ENCODE results near the gene MFSD12.

MFSD12 gene

GRCh38 chr19:3545669-3546034 lies 11.7 kb downstream of the MFSD12 start:
- ChIA-PET POLR2A (interaction anchor here (0.8 to 1.2 kb wide), 3 partner anchors 11 to 28 kb away, joined by 3 to 4 read pairs (median 3); no protein-coding TSS in a partner anchor), CTCF (interaction anchor here (0.6 to 2.8 kb wide), 13 partner anchors 9 to 657 kb away, joined by 3 to 21 read pairs (median 3); no protein-coding TSS in a partner anchor)
- peaks cover 0 to 43% of the 10 kb centered on the region in 2 experiments; a peak in 2 of 3 replicates for H3K36me3 ChIP-seq (ENCODE audit: control insufficient read depth in 2 of 2, insufficient read depth in 1 of 2, low read length in 2 of 2)
- H3K4me3 ChIP-seq (ENCODE audit: low read depth, low read length), result no peak overlapping the region
- no peaks in the 10 kb centered on the region for H3K9me3 ChIP-seq (ENCODE audit: control insufficient read depth, insufficient read depth, low read depth, low read length)
- H3K27ac ChIP-seq (ENCODE audit: extremely low read depth, low read depth, low read length), result no peak overlapping the region
- TF ChIP-seq ZNF600 (tag by site-specific recombination; IDR thresholded peaks at IDR 0.05), result no peak
- TF ChIP-seq, protein P1, sequence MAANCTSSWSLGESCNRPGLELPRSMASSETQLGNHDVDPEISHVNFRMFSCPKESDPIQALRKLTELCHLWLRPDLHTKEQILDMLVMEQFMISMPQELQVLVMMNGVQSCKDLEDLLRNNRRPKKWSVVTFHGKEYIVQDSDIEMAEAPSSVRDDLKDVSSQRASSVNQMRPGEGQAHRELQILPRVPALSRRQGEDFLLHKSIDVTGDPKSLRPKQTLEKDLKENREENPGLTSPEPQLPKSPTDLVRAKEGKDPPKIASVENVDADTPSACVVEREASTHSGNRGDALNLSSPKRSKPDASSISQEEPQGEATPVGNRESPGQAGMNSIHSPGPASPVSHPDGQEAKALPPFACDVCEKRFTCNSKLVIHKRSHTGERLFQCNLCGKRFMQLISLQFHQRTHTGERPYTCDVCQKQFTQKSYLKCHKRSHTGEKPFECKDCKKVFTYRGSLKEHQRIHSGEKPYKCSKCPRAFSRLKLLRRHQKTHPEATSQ (tag by site-specific recombination; IDR thresholded peaks at IDR 0.05), result no peak
- TF ChIP-seq KLF17 (tag by site-specific recombination; IDR thresholded peaks at IDR 0.05), result no peak
- no peak for TF ChIP-seq ZNF24 (tag by site-specific recombination; IDR thresholded peaks at IDR 0.05)
- TF ChIP-seq ZNF133 (tag by site-specific recombination; IDR thresholded peaks at IDR 0.05), result no peak
- TF ChIP-seq ZNF624 (tag by site-specific recombination; IDR thresholded peaks at IDR 0.05), result no peak
- no peak for TF ChIP-seq ZNF175 (tag by site-specific recombination; IDR thresholded peaks at IDR 0.05)
- no peak for TF ChIP-seq KLF7 (tag by site-specific recombination; IDR thresholded peaks at IDR 0.05; ENCODE audit: borderline replicate concordance)
- no peak for TF ChIP-seq MYNN (tag by site-specific recombination; IDR thresholded peaks at IDR 0.05; ENCODE audit: borderline replicate concordance)
- no peak for TF ChIP-seq ZNF112 (tag by site-specific recombination; IDR thresholded peaks at IDR 0.05)
- no peak for TF ChIP-seq ZNF513 (tag by site-specific recombination; IDR thresholded peaks at IDR 0.05)
- no peak for TF ChIP-seq ZNF148 (tag by site-specific recombination; IDR thresholded peaks at IDR 0.05; ENCODE audit: borderline replicate concordance)
- TF ChIP-seq ZNF596 (tag by site-specific recombination; IDR thresholded peaks at IDR 0.05), result no peak
- TF ChIP-seq ZSCAN23 (tag by site-specific recombination; IDR thresholded peaks at IDR 0.05), result no peak
- TF ChIP-seq ZNF26 (tag by site-specific recombination; IDR thresholded peaks at IDR 0.05), result no peak
- H3K4me1 ChIP-seq (ENCODE audit: control insufficient read depth, insufficient read depth, low read length), result no peaks in the 10 kb centered on the region

All from HEK293 (cell line).